Measurements from ENCODE around the gene PMIS2.

Gene PMIS2

GRCh38 chr19:35628565-35629331, 42.8 kb downstream of the PMIS2 start, which contains the start of gene RBM42:
TSS of gene RBM42 (plus strand) at chr19:35629036. CDS start at chr19:35629154, 118 bp downstream.
- DNase-seq (ENCODE audit: low read depth in 3 of 3), result peak; percentile 94 to 97 (median 95)

GRCh38 chr19:35629332-35629633, 43.3 kb downstream of the PMIS2 start:
- no peak for DNase-seq (ENCODE audit: low read depth in 3 of 3)

- no peak for DNase-seq (ENCODE audit: low read depth in 3 of 3)
These were observed 47.9 kb downstream of the PMIS2 start for GRCh38 chr19:35633727-35634440.

GRCh38 chr19:35636651-35637050, 50.7 kb downstream of the PMIS2 start:
- DNase-seq (ENCODE audit: low read depth in 3 of 3), result no peak
